Measurements from ENCODE around the gene TERB2. TPM values are rescaled to one million over a fixed set of nuclear protein-coding genes. Genes with fewer than 3 reads are reported as not detected.

TERB2 gene, protein sequence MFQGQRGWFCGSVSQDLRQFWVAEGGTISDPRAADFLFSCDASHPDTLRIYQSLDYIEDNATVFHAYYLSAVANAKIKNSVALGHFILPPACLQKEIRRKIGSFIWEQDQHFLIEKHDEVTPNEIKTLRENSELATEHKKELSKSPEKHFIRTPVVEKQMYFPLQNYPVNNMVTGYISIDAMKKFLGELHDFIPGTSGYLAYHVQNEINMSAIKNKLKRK
- total RNA-seq (2012; rRNA removed) (not detected in 2 replicates), polyA plus RNA-seq (2012; rRNA removed) (not detected in 2 replicates), Bru-seq, nascent RNA (not detected), BruChase-seq, experiment 1, labeled RNA remaining after a 6-hour chase (not detected), BruChase-seq, experiment 2, labeled RNA remaining after a 2-hour chase (not detected)
- polyA plus RNA-seq (2012; cell fraction: cytosol; rRNA removed), result not detected in 2 replicates
- not detected in 2 replicates for polyA plus RNA-seq (2012; cell fraction: nucleus; rRNA removed; ENCODE audit: low replicate concordance)
- long read RNA-seq, result 0 reads

GRCh38 chr15:44956388-44956787 lies at the start of gene TERB2:
TERB2 (plus strand) TSS chr15:44956687; CDS start chr15:44956719, 32 bp downstream.
- CTCF ChIA-PET, result no interaction called here
- H4K5ac ChIP-seq (ENCODE audit: low read depth, low read length), result no peak within 1 kb of the TSS
- no peak within 1 kb of the TSS for H2BK120ac ChIP-seq (ENCODE audit: low read depth, low read length)
- no peak within 1 kb of the TSS for H2BK5ac ChIP-seq (ENCODE audit: low read depth, low read length, poor library complexity, severe bottlenecking)
- H3K23ac ChIP-seq (ENCODE audit: low read depth, low read length), result no peak within 1 kb of the TSS
- H3K56ac ChIP-seq (ENCODE audit: extremely low read depth, insufficient read depth, low read length), result no peak within 1 kb of the TSS
- no peak within 1 kb of the TSS for H2BK20ac ChIP-seq (ENCODE audit: low read depth, low read length)
- H3K36me3 ChIP-seq (ENCODE audit: control insufficient read depth, insufficient read depth, low read length), result no peaks in the 10 kb centered on the region
- H3K14ac ChIP-seq (replicated peaks; ENCODE audit: low read depth, low read length), result no peak within 1 kb of the TSS
- intact Hi-C loops (cut with micrococcal nuclease) (no loop called here), dilution Hi-C loops (cut with HindIII; ENCODE audit: low sequenced_read_pairs, unreplicated experiment) (no loop called here), in situ Hi-C loops (cut with MboI; ENCODE audit: low sequenced_read_pairs) (no loop called here)
- H4K20me1 ChIP-seq (ENCODE audit: insufficient read depth, low read length), result no peaks in the 10 kb centered on the region
- TF ChIP-seq CTCF (conservative IDR thresholded peaks at IDR 0.05; ENCODE audit: low read depth, low read length) (no peak), CHD1 (IDR thresholded peaks at IDR 0.05; ENCODE audit: low read depth, low read length) (no peak), FOS (IDR thresholded peaks at IDR 0.05; ENCODE audit: low read depth, low read length) (no peak), RFX5 (IDR thresholded peaks at IDR 0.05; ENCODE audit: low read depth, low read length) (no peak), RCOR1 (IDR thresholded peaks at IDR 0.05; ENCODE audit: insufficient replicate concordance, low read length) (no peak), SMC3 (IDR thresholded peaks at IDR 0.05; ENCODE audit: low read depth, low read length) (no peak), POLR2A (IDR thresholded peaks at IDR 0.05; ENCODE audit: low read depth, low read length) (no peak), NFE2L2 (IDR thresholded peaks at IDR 0.05; ENCODE audit: low read depth, low read length) (no peak), CEBPB (IDR thresholded peaks at IDR 0.05; ENCODE audit: low read depth, low read length) (no peak), MAFK (IDR thresholded peaks at IDR 0.05; ENCODE audit: low read depth, low read length) (no peak)
- TF ChIP-seq, protein P1, sequence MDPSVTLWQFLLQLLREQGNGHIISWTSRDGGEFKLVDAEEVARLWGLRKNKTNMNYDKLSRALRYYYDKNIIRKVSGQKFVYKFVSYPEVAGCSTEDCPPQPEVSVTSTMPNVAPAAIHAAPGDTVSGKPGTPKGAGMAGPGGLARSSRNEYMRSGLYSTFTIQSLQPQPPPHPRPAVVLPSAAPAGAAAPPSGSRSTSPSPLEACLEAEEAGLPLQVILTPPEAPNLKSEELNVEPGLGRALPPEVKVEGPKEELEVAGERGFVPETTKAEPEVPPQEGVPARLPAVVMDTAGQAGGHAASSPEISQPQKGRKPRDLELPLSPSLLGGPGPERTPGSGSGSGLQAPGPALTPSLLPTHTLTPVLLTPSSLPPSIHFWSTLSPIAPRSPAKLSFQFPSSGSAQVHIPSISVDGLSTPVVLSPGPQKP (IDR thresholded peaks at IDR 0.05; ENCODE audit: borderline replicate concordance, low read depth, low read length), result no peak
- TF ChIP-seq, protein P2, sequence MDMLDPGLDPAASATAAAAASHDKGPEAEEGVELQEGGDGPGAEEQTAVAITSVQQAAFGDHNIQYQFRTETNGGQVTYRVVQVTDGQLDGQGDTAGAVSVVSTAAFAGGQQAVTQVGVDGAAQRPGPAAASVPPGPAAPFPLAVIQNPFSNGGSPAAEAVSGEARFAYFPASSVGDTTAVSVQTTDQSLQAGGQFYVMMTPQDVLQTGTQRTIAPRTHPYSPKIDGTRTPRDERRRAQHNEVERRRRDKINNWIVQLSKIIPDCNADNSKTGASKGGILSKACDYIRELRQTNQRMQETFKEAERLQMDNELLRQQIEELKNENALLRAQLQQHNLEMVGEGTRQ (IDR thresholded peaks at IDR 0.05; ENCODE audit: low read depth, low read length), result no peak
- H3K9me3 ChIP-seq (ENCODE audit: control insufficient read depth, insufficient read depth, low read length), result no peaks in the 10 kb centered on the region
- no peak within 1 kb of the TSS for H3K27ac ChIP-seq (ENCODE audit: insufficient read depth, low read length)
- no peak within 1 kb of the TSS for H2AK5ac ChIP-seq (ENCODE audit: low read depth, low read length)
- peak within 1 kb of the TSS; percentile 28 for H2AK9ac ChIP-seq (replicated peaks; ENCODE audit: low read depth, low read length, poor library complexity)
- BruUV-seq (replicated peaks), result no TSS peak
- WGBS, 2 experiments (ENCODE audit: extremely low coverage in 2 of 2, insufficient read length in 1 of 2), result 40% methylated on average over 2 of the region's 13 CpGs; no CpG with 5 or more reads in 1 of the 2 experiments
- H3K4ac ChIP-seq (ENCODE audit: low read depth, low read length), result no peak within 1 kb of the TSS
- H3K4me2 ChIP-seq (ENCODE audit: low read depth, low read length), result no peak within 1 kb of the TSS
- H3K4me3 ChIP-seq (ENCODE audit: insufficient read depth, low read depth, low read length), result no peak within 1 kb of the TSS
- H3K79me1 ChIP-seq (ENCODE audit: low read depth in 1 of 2, low read length in 2 of 2), result no peaks in the 10 kb centered on the region
- H3K18ac ChIP-seq (ENCODE audit: low read depth, low read length), result no peak within 1 kb of the TSS
- POLR2A ChIA-PET (ENCODE audit: unreplicated experiment), result no interaction called here
- H3K4me1 ChIP-seq (ENCODE audit: control insufficient read depth, insufficient read depth, low read length), result no peaks in the 10 kb centered on the region
- no peak for DNase-seq
- peak within 1 kb of the TSS; percentile 11 for H2AFZ ChIP-seq (replicated peaks; ENCODE audit: low read length, poor library complexity)
- no peak within 1 kb of the TSS for H2BK15ac ChIP-seq (ENCODE audit: low read depth, low read length)
- no peak within 1 kb of the TSS for H3K9ac ChIP-seq (ENCODE audit: low read depth, low read length)
- H3K27me3 ChIP-seq (ENCODE audit: control insufficient read depth, insufficient read depth, low read length), result no peaks in the 10 kb centered on the region
- ATAC-seq (ENCODE audit: low read depth), result no peak
- no peaks in the 10 kb centered on the region for H3K9me1 ChIP-seq (ENCODE audit: insufficient read depth, low read length)
- H4K8ac ChIP-seq (ENCODE audit: low read depth in 2 of 2, low read length in 2 of 2), result no peak within 1 kb of the TSS
- no peak within 1 kb of the TSS for H4K91ac ChIP-seq (ENCODE audit: insufficient read depth, low read depth, low read length)
